Measurements from ENCODE around the gene DNAJB2. TPM values are rescaled to one million over a fixed set of nuclear protein-coding genes. Genes with fewer than 3 reads are reported as not detected.

The DNAJB2 gene
- 30.0 and 37.2 TPM in 2 replicates for total RNA-seq

DNA sequence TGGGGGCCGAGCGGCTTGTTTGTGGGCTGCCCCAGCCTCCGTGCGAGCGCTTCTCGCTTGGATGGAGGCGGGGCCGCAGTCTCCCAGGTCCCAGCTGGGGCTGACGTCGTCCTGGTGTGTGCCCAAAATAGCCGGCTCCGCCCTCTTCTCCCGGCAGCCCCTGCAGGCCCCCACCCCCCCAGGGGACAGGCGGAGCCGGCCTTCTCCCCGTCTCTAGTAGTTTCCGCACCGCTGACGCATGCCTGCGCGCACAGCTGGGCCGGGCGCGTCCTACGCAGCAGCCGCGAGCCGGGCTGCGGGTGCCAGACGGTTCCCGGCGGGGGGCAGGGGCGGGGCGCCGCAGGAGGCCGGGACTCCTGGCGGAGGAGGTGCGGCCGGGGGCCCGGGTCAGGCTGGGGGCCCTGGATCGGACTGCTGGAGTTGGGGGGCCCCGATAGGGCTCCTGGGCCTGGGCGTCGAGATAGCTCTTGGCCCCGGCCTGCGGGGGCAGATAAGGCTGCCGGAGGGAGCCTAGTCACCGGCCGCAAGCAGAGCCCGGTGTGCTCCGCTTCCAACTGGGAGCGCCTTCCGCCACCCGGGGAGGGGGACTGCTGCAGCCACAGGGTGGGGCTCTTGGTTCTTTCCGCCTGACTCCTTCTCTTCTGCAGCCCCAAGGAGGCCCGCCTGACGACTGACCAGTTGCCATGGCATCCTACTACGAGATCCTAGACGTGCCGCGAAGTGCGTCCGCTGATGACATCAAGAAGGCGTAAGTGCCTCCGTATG lies at the start of gene DNAJB2:
DNAJB2 (plus strand) TSS at position 216 of the 765 bp plus-strand sequence; CDS start at position 684, 468 bp downstream.

GRCh38 chr2:219245148-219245898 lies 33.8 kb upstream of the DNAJB2 start, which contains the start of the genes GLB1L and STK16:
Gene GLB1L (minus strand): TSS chr2:219245444. CDS start chr2:219243573, 1,871 bp downstream.
Gene STK16 (plus strand): TSS chr2:219245479. CDS start chr2:219246000, 521 bp downstream.

DNA sequence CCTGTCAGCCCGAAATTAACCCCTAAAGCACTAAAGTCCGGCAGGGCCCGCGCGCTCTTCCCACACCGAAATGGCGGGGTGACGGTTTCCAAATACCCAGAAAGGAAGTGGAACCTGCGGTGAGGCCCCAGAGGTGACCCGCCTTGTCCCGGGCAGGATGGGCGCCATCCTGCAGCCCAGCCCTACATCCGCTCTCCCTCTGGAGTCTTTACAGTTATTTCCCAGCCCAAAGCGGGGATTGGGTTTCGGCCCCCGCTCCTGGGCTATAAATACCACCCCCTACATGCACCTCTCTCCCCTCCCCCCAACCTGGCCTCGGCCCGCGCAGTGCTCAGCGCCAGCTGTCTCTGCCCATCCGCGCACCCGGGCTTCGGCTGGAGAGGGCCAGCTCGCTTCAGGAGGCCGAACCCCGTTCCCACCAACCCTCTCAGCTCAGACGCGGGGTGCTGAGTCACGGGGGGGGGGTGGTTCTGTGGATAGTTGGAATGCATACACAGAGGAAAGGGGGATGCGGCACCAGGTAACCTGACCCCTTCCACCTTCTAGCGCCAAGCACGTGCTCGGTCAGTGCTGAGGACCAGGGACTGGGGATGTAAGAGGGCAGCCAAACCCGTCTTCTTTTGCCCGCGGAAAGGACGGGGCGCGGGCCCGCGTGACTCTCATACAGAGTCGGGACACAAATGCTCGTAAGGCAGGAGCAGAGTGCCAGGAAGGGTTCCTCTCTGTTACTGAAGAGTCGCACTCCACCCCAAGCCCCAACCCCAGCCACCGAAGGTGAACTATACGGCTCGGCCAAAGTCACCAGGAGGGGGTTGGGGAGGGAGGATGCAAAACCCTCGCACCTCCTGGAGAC lies 26.0 kb upstream of the DNAJB2 start, which contains the start of gene TUBA4B:
TUBA4B (plus strand) TSS at position 344 of the 853 bp plus-strand sequence; CDS start at position 509, 165 bp downstream.

DNA sequence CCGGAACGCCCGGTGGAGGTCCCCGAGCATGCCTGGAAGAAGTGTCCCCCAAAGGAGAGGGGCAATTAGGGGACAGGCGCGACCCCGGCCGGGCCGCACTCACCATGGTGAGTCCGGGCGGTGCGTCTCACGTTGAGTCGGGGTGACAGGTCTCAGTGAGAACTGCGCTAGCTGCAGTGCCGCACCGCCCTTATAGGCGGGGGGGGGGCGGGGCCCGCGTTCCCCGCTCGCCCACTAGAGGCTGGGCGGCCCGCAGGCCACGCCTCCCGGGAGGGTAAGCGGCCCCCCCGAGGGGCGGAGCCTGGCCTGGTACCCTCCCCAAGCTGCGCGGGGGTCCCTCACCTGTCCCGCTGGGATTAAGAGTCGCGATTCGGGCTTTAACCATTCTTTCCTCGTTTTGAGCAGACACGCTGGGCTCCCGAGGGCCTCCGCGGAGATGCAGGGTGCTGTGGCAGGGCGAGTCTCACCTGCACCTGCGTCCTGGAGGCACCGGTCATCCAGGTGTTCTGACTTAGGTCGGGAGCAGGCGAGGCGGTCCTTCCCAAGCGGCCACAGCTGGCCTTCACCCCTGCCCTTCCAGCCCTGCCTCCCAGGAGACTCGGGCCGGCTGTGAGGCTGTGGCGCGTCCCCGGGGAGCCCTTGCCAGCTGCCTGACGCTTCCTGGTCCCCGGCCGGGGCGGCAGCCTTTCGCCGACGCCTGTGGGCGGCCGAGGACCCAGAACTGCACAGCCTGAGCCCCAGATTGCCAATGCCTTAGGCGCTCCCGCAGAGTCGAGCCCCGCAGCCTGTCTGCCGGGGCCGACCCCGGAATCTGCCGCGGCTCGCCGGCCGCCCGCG lies 25.2 kb upstream of the DNAJB2 start, which contains the start of gene TUBA4A:
TUBA4A (minus strand) TSS at position 166 of the 837 bp plus-strand sequence; CDS start at position 106, 60 bp downstream.

DNA sequence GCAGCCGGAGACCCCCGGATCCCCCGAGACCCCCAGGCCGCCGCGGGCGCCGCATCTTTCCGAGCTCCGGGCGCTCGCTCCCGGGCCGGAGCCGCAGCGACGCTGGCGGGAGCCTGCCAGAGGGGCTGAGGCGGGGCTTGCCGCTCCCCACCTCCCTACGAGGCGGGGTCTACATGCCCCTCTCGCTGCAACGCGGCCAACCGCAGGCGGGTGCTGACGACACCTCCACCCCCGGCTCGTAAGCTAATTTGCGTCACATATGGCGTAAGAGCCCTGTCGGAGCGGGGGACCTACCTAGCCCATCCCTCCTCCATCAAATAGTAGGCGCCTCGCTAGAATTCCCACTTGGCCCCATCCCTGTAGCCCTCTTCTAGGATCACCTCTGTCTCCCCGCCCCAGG lies 30.1 kb downstream of the DNAJB2 start, which contains the start of gene PTPRN:
PTPRN (minus strand) TSS at position 124 of the 400 bp plus-strand sequence; CDS start at position 55, 69 bp downstream.

DNA sequence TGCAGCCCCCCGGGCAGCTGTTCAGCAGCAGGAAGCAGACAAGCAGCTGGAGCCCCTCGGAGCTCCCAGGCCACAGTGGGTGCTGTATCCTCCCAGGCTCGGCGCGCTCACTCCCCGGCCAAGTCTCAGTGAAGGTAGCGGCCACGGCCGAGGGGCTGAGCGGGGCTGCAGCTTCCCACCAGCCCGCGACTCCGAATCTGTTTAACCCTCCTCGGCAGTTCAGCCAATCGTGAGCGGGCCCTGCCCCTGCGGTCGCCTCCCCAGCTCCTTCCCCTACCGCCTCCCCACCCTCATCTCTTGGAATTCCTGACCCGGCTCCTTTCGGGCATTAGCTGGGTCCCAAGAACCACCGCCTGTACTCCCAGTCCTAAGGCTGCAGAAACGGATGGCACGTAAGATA lies 53.4 kb downstream of the DNAJB2 start, which contains the start of gene RESP18:
RESP18 (minus strand) TSS at position 203 of the 400 bp plus-strand sequence.

Other genes with a start within 250 kb of the DNAJB2 start
- not detected in 2 replicates for gene CFAP65, start 237.8 kb upstream of the DNAJB2 start, total RNA-seq
- gene IHH, start 218.4 kb upstream of the DNAJB2 start, total RNA-seq, result not detected in 2 replicates
- gene NHEJ1, start 118.6 kb upstream of the DNAJB2 start, total RNA-seq, result 22.7 and 33.2 TPM in 2 replicates
- not detected in 2 replicates for gene SLC23A3, start 109.3 kb upstream of the DNAJB2 start, total RNA-seq
- gene CNPPD1, start 102.4 kb upstream of the DNAJB2 start, total RNA-seq, result 32.3 and 39.0 TPM in 2 replicates
- gene RETREG2, start 101.1 kb upstream of the DNAJB2 start, total RNA-seq, result 55.8 and 78.7 TPM in 2 replicates
- 30.3 and 42.7 TPM in 2 replicates for gene ZFAND2B, start 72.6 kb upstream of the DNAJB2 start, total RNA-seq
- 12.7 and 13.1 TPM in 2 replicates for gene ABCB6, start 60.4 kb upstream of the DNAJB2 start, total RNA-seq
- gene ATG9A, start 49.7 kb upstream of the DNAJB2 start, total RNA-seq, result 49.9 and 58.3 TPM in 2 replicates
- gene ANKZF1, start 49.6 kb upstream of the DNAJB2 start, total RNA-seq, result 16.1 and 30.6 TPM in 2 replicates
- gene GLB1L, start 33.9 kb upstream of the DNAJB2 start, total RNA-seq, result 25.1 and 25.5 TPM in 2 replicates
- gene STK16, start 33.9 kb upstream of the DNAJB2 start, total RNA-seq, result 18.8 and 23.4 TPM in 2 replicates
- not detected in 2 replicates for gene TUBA4B, start 26.1 kb upstream of the DNAJB2 start, total RNA-seq
- gene TUBA4A, start 25.4 kb upstream of the DNAJB2 start, total RNA-seq, result 11.3 and 19.0 TPM in 2 replicates
- 1.2 and 1.7 TPM in 2 replicates for gene PTPRN, start 30.0 kb downstream of the DNAJB2 start, total RNA-seq
- gene RESP18, start 53.4 kb downstream of the DNAJB2 start, total RNA-seq, result not detected in 2 replicates
- gene DNPEP, start 108.5 kb downstream of the DNAJB2 start, total RNA-seq, result 55.9 and 67.2 TPM in 2 replicates
- gene DES, start 139.0 kb downstream of the DNAJB2 start, total RNA-seq, result 83.3 and 119 TPM in 2 replicates
- 11.8 and 17.4 TPM in 2 replicates for gene SPEG, start 155.5 kb downstream of the DNAJB2 start, total RNA-seq
- 88.4 and 110 TPM in 2 replicates for gene GMPPA, start 219.5 kb downstream of the DNAJB2 start, total RNA-seq
- gene ASIC4, start 235.1 kb downstream of the DNAJB2 start, total RNA-seq, result not detected in 2 replicates

Measured in myometrial cell (primary cell).